ENCODE results near the gene SNX10. TPM values are rescaled to one million over a fixed set of nuclear protein-coding genes. Genes with fewer than 3 reads are reported as not detected.

The SNX10 gene
- total RNA-seq, 5 donors from 2014 or later (not counting 1 experiment from before 2014, with no cell fraction given) = 5.7 to 8.8 (median 7.8) TPM

DNA sequence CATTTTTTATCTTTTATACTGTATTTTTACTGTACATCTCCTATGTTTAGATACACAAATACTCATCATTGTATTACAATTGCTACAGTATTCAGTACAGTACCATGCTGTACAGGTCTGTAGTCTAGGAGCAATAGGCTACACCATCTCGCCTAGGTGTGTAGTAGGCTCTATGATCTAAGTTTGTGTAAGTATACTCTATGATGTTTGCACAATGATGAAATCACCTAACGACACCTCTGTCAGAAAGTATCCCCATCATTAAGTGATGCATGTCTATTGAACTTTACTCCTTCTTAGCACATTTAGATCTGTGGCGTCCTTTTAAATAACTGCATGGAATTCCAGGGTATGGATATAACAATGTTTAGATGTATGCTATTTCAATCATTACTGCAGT is 112.0 kb downstream of the SNX10 start:
- no peak overlapping the region for H3K4me3 Mint-ChIP-seq
- ATAC-seq (replicated peaks in 1 of 4) = no peak
- WGBS (ENCODE audit: insufficient coverage) = no CpG with 5 or more reads among the region's 3 CpGs
- peaks cover 0 to 12% (median 5%) of the 10 kb centered on the region in 3 donors for H3K9me3 Mint-ChIP-seq
- H3K27me3 ChIP-seq (replicated peaks in 1 of 2; ENCODE audit: control insufficient read depth in 2 of 2, extremely low read depth in 1 of 2, insufficient read depth in 2 of 2, low read length in 1 of 2) = peaks cover 0 to 11% of the 10 kb centered on the region in 2 experiments
- H3K27me3 Mint-ChIP-seq = peaks cover 23 to 30% of the 10 kb centered on the region in 2 donors
- H3K4me1 ChIP-seq (ENCODE audit: control insufficient read depth in 1 of 2, extremely low read depth in 1 of 2, insufficient read depth in 2 of 2, low read length in 2 of 2) = peaks cover 0 to 7% of the 10 kb centered on the region in 2 experiments
- no peaks in the 10 kb centered on the region for H3K36me3 ChIP-seq (ENCODE audit: control insufficient read depth in 2 of 2, extremely low read depth in 1 of 2, insufficient read depth in 1 of 2, low read length in 1 of 2)
- CTCF ChIA-PET = no interaction called here
- no peak overlapping the region for H3K27ac ChIP-seq (ENCODE audit: low read length)
- H3K36me3 Mint-ChIP-seq = no peaks in the 10 kb centered on the region
- H3K27ac Mint-ChIP-seq = no peak overlapping the region
- H3K4me1 Mint-ChIP-seq = peaks cover 8 to 10% (median 9%) of the 10 kb centered on the region in 3 donors
- DNase-seq = no peak
- POLR2A ChIA-PET = interaction anchor here in 1 of 2 donors (0.6 kb wide), 1 partner anchor 278 kb away, joined by 3 read pairs; no protein-coding TSS in a partner anchor
- H3K4me3 ChIP-seq (ENCODE audit: control insufficient read depth in 1 of 2, extremely low read depth in 1 of 2, low read length in 1 of 2) = no peak overlapping the region
- H3K9me3 ChIP-seq = no peaks in the 10 kb centered on the region

DNA sequence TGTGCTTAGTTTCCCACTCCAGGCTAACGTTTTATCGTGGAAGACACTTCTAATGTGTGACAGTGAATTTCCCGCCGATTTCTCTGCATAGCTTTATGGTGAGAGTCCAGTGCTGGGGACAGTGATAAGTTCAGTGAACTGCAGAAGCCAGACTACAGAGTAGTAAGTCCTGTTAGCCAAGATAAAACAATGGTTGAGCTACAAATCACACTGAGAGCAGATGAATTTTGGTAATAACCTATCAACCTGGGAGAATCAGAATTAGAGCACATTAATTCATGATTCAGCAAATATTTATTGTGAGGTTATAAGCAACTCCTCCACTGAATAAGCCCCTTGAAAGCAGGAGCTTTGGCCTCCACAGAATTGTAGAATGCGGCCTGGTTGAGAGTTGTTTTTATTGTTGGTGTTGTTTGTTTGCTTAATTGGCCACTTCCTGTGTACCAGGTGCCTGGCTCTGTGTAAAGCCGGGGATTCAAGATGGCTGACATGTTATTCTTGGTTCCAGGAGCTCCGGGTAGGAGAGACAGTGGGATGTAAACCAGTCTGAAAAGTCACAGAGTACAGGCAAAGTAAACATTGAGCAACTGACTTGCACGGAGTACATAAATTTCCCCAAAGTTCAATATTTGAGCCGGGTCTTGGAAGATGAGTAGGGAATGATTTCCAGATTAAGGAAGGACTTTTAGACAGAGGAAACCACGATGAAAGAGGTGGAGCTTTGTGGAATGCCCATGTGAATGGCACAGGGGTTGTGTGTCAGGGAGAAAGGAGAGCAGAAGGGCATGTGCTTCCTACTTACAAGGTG is 112.7 kb downstream of the SNX10 start:
- Histone ChIP-seq H3K4me3 (ENCODE audit: control insufficient read depth in 1 of 2, extremely low read depth in 1 of 2, low read length in 1 of 2) (no peak overlapping the region), H3K36me3 (ENCODE audit: control insufficient read depth in 2 of 2, extremely low read depth in 1 of 2, insufficient read depth in 1 of 2, low read length in 1 of 2) (no peaks in the 10 kb centered on the region), H3K27me3 (replicated peaks in 1 of 2; ENCODE audit: control insufficient read depth in 2 of 2, extremely low read depth in 1 of 2, insufficient read depth in 2 of 2, low read length in 1 of 2) (peaks cover 0 to 4% of the 10 kb centered on the region in 2 experiments), H3K9me3 (no peaks in the 10 kb centered on the region), H3K4me1 (ENCODE audit: control insufficient read depth in 1 of 2, extremely low read depth in 1 of 2, insufficient read depth in 2 of 2, low read length in 2 of 2) (no peaks in the 10 kb centered on the region), H3K27ac (ENCODE audit: low read length) (no peak overlapping the region)
- peaks cover 16 to 25% of the 10 kb centered on the region in 2 donors for H3K27me3 Mint-ChIP-seq
- ATAC-seq (replicated peaks in 1 of 4) (no peak), DNase-seq (no peak)
- H3K9me3 Mint-ChIP-seq = peaks cover 0 to 12% (median 5%) of the 10 kb centered on the region in 3 donors
- WGBS (ENCODE audit: insufficient coverage) = 92% methylated on average over 7 of the region's 10 CpGs
- H3K27ac Mint-ChIP-seq = no peak overlapping the region
- no peaks in the 10 kb centered on the region for H3K36me3 Mint-ChIP-seq
- no peak overlapping the region for H3K4me3 Mint-ChIP-seq
- ChIA-PET CTCF (interaction anchor here in 1 of 2 donors (0.5 kb wide), 1 partner anchor 873 kb away, joined by 3 read pairs; no protein-coding TSS in a partner anchor), POLR2A (interaction anchor here in 1 of 2 donors (0.6 kb wide), 1 partner anchor 278 kb away, joined by 3 read pairs; no protein-coding TSS in a partner anchor)
- peaks cover under 1 to 5% (median 3%) of the 10 kb centered on the region in 3 donors for H3K4me1 Mint-ChIP-seq

DNA sequence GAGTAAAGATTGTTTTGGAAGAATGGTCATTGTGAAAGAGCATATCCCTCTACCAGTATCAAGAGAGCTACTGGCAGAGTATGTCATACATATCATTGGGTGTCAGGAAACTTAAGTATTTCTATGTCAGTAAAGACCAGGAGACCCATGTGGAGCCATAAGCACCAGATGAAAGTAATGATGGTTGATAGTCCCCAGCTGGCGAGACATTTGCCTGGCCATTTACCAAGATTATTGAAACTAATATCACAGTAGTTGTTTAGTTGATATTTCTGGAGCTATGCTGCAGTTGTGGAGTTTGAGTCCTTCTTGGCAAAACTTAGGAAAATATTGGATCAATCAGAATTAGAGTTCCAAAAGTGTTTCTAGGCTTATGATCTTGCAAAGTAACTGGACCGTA is 114.8 kb downstream of the SNX10 start:
- H3K4me1 Mint-ChIP-seq = no peaks in the 10 kb centered on the region
- H3K27ac ChIP-seq (ENCODE audit: low read length) = no peak overlapping the region
- ATAC-seq (replicated peaks in 1 of 4) = no peak
- H3K9me3 ChIP-seq = no peaks in the 10 kb centered on the region
- no CpG with 5 or more reads among the region's 2 CpGs for WGBS (ENCODE audit: insufficient coverage)
- H3K27ac Mint-ChIP-seq = no peak overlapping the region
- H3K27me3 ChIP-seq (replicated peaks in 1 of 2; ENCODE audit: control insufficient read depth in 2 of 2, extremely low read depth in 1 of 2, insufficient read depth in 2 of 2, low read length in 1 of 2) = no peaks in the 10 kb centered on the region
- CTCF ChIA-PET = no interaction called here
- H3K4me1 ChIP-seq (ENCODE audit: control insufficient read depth in 1 of 2, extremely low read depth in 1 of 2, insufficient read depth in 2 of 2, low read length in 2 of 2) = no peaks in the 10 kb centered on the region
- no peaks in the 10 kb centered on the region for H3K36me3 ChIP-seq (ENCODE audit: control insufficient read depth in 2 of 2, extremely low read depth in 1 of 2, insufficient read depth in 1 of 2, low read length in 1 of 2)
- no peak overlapping the region for H3K4me3 Mint-ChIP-seq
- POLR2A ChIA-PET = no interaction called here
- peaks cover 13 to 14% of the 10 kb centered on the region in 2 donors for H3K27me3 Mint-ChIP-seq
- H3K4me3 ChIP-seq (ENCODE audit: control insufficient read depth in 1 of 2, extremely low read depth in 1 of 2, low read length in 1 of 2) = no peak overlapping the region
- no peaks in the 10 kb centered on the region for H3K36me3 Mint-ChIP-seq
- DNase-seq = no peak
- H3K9me3 Mint-ChIP-seq = peaks cover 0 to 12% (median 5%) of the 10 kb centered on the region in 3 donors

DNA sequence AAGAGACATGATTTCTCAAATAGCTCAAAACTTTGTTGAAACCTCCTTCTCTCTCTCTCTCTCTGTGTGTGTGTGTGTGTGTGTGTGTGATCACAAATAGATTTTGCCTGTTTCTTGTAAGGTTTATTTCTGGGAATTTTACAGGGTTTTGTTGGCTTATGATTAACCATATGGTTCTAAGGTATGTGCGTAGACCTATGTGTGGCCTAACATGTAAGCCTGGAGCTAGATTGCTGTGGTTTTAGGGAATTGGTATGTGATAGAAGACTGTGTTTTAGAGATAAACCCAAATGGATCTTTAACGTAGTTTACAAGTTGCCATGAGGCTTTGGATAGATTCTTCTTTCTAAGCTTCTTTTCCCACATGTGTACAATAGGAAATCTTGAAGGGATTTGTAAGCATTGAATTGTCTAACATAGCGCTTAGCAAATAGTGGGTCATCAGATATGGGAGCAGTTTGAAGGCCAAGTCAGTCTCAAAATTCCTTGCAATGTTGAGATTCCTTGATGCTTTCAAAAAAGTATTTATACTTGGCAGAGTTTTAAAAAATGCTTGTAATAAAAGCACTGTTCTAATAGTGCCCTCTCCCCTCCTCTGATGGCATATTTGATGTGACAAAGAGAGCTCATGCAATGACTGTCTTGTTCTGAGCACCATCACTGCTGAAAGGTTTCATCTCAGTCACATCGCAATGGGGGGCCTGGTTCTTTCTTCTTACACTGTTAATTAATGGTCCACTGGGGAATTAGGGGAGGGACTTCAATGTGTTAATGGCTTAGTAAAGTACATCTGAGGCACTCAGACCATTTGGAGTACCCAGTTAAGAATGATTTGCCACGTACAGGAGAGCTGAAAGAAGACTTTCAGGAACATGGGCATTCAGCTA is 118.2 kb downstream of the SNX10 start:
- H3K9me3 ChIP-seq = no peaks in the 10 kb centered on the region
- Mint-ChIP-seq H3K4me1 (no peaks in the 10 kb centered on the region), H3K9me3 (peaks cover 0 to 12% (median 5%) of the 10 kb centered on the region in 3 donors), H3K27me3 (peaks cover 20 to 24% of the 10 kb centered on the region in 2 donors), H3K36me3 (no peaks in the 10 kb centered on the region), H3K27ac (no peak overlapping the region), H3K4me3 (no peak overlapping the region)
- no peaks in the 10 kb centered on the region for H3K36me3 ChIP-seq (ENCODE audit: control insufficient read depth in 2 of 2, extremely low read depth in 1 of 2, insufficient read depth in 1 of 2, low read length in 1 of 2)
- 100% methylated on average over 2 of the region's 5 CpGs for WGBS (ENCODE audit: insufficient coverage)
- H3K27ac ChIP-seq (ENCODE audit: low read length) = no peak overlapping the region
- no peaks in the 10 kb centered on the region for H3K4me1 ChIP-seq (ENCODE audit: control insufficient read depth in 1 of 2, extremely low read depth in 1 of 2, insufficient read depth in 2 of 2, low read length in 2 of 2)
- ATAC-seq (replicated peaks in 1 of 4) (no peak), DNase-seq (no peak)
- H3K4me3 ChIP-seq (ENCODE audit: control insufficient read depth in 1 of 2, extremely low read depth in 1 of 2, low read length in 1 of 2) = no peak overlapping the region
- ChIA-PET CTCF (no interaction called here), POLR2A (interaction anchor here in 1 of 2 donors (0.6 kb wide), 3 partner anchors 59 to 422 kb away, joined by 3 read pairs; no protein-coding TSS in a partner anchor)
- H3K27me3 ChIP-seq (replicated peaks in 1 of 2; ENCODE audit: control insufficient read depth in 2 of 2, extremely low read depth in 1 of 2, insufficient read depth in 2 of 2, low read length in 1 of 2) = no peaks in the 10 kb centered on the region

DNA sequence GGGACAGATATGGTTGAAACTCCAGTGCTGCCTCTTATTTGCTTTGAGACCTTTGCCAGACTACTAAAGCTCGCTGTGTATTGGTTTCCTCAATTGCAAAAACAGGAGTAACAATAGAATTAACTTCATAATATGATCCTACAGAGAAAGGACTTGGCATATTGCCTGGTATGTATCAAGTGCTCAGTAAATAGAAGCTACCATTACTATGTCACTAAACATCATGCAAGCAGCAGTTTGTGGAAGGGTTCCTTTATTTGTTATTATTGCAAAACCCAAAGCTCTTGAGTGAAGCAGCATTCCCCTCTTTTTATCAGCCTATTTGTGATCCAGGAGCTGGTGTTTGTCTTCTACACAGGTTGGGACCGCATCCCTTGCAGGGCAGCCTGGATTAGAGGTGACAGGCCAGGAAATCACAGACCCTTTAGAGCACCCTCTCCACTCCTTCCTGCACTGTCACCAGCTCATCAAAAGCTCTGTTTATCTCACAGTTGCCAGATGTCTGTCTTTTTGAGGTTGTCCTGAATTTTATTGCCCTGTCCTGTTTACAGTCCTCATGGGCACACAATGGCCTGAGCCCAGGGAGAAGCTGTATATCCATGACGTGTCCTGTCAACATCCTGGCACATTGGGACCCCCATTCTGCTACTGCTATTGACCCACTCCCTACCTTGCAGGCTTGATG is 121.5 kb downstream of the SNX10 start:
- Mint-ChIP-seq H3K4me3 (no peak overlapping the region), H3K27ac (no peak overlapping the region), H3K9me3 (no peaks in the 10 kb centered on the region), H3K27me3 (peaks cover 24 to 26% of the 10 kb centered on the region in 2 donors), H3K4me1 (no peaks in the 10 kb centered on the region), H3K36me3 (no peaks in the 10 kb centered on the region)
- no peaks in the 10 kb centered on the region for H3K36me3 ChIP-seq (ENCODE audit: control insufficient read depth in 2 of 2, extremely low read depth in 1 of 2, insufficient read depth in 1 of 2, low read length in 1 of 2)
- H3K4me3 ChIP-seq (ENCODE audit: control insufficient read depth in 1 of 2, extremely low read depth in 1 of 2, low read length in 1 of 2) = no peak overlapping the region
- ATAC-seq (replicated peaks in 1 of 4) (no peak), DNase-seq (no peak)
- no peaks in the 10 kb centered on the region for H3K9me3 ChIP-seq
- ChIA-PET CTCF (no interaction called here), POLR2A (no interaction called here)
- 80% methylated on average over 1 of the region's 3 CpGs for WGBS (ENCODE audit: insufficient coverage)
- H3K27ac ChIP-seq (ENCODE audit: low read length) = no peak overlapping the region
- peaks cover 0 to 3% of the 10 kb centered on the region in 2 experiments for H3K27me3 ChIP-seq (replicated peaks in 1 of 2; ENCODE audit: control insufficient read depth in 2 of 2, extremely low read depth in 1 of 2, insufficient read depth in 2 of 2, low read length in 1 of 2)
- no peaks in the 10 kb centered on the region for H3K4me1 ChIP-seq (ENCODE audit: control insufficient read depth in 1 of 2, extremely low read depth in 1 of 2, insufficient read depth in 2 of 2, low read length in 2 of 2)

DNA sequence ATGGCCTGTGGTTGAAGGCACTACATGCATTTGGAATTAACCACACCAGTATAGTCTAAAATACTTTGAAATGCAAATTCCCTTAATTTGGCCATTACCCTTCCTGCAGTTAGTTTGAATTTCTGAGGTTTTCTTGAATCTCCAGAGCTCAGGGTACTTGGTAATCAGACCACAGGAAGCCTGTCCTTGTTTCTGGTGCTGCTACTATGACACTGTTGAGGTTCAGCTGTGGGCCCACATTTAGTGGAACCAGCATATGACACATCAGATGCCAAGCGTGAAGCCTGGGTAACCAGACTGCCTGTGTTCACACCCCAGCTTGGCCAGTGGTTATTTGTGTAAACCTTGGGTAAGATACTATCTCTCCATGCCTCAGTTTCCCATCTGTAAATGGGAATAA is 124.3 kb downstream of the SNX10 start:
- Histone ChIP-seq H3K4me3 (ENCODE audit: control insufficient read depth in 1 of 2, extremely low read depth in 1 of 2, low read length in 1 of 2) (no peak overlapping the region), H3K9me3 (no peaks in the 10 kb centered on the region), H3K4me1 (ENCODE audit: control insufficient read depth in 1 of 2, extremely low read depth in 1 of 2, insufficient read depth in 2 of 2, low read length in 2 of 2) (no peaks in the 10 kb centered on the region), H3K27ac (ENCODE audit: low read length) (no peak overlapping the region), H3K36me3 (ENCODE audit: control insufficient read depth in 2 of 2, extremely low read depth in 1 of 2, insufficient read depth in 1 of 2, low read length in 1 of 2) (no peaks in the 10 kb centered on the region), H3K27me3 (replicated peaks in 1 of 2; ENCODE audit: control insufficient read depth in 2 of 2, extremely low read depth in 1 of 2, insufficient read depth in 2 of 2, low read length in 1 of 2) (peaks cover 0 to 3% of the 10 kb centered on the region in 2 experiments)
- Mint-ChIP-seq H3K36me3 (no peaks in the 10 kb centered on the region), H3K9me3 (no peaks in the 10 kb centered on the region), H3K27me3 (peaks cover 18 to 35% of the 10 kb centered on the region in 2 donors), H3K4me1 (no peaks in the 10 kb centered on the region), H3K4me3 (no peak overlapping the region), H3K27ac (no peak overlapping the region)
- CTCF ChIA-PET = no interaction called here
- POLR2A ChIA-PET = no interaction called here
- DNase-seq (no peak), ATAC-seq (replicated peaks in 1 of 4) (no peak)
- no CpG with 5 or more reads among the region's 1 CpG for WGBS (ENCODE audit: insufficient coverage)
